T-helper 2 cell treated with Interferon-gamma antibody and Interleukin-4, amounts not matched to agents 5 μg/mL and 100 μg/mL, for 36 hours (primary cell): ENCODE data around the gene COL4A4.

Experiments
- DNase-seq: peaks from one replicate; pipeline ENCODE4 v3.0.0; 2021; ENCODE audit warnings: low spot score
- H3K27ac Mint-ChIP-seq: one replicate; pipeline ENCODE4 v1.8.0; 2021; ENCODE audit warnings: mild to moderate bottlenecking, mixed read lengths
- H3K27me3 Mint-ChIP-seq: one replicate; pipeline ENCODE4 v1.8.0; 2021; ENCODE audit warnings: low read depth, mixed read lengths
- H3K36me3 Mint-ChIP-seq: one replicate; pipeline ENCODE4 v1.8.0; 2021; ENCODE audit warnings: low read depth, mixed read lengths
- H3K4me1 Mint-ChIP-seq: one replicate; pipeline ENCODE4 v1.8.0; 2021; ENCODE audit warnings: low read depth, mixed read lengths
- H3K4me3 Mint-ChIP-seq: one replicate; pipeline ENCODE4 v1.8.0; 2022; ENCODE audit warnings: mild to moderate bottlenecking, moderate library complexity, mixed read lengths
- H3K9me3 Mint-ChIP-seq: one replicate; pipeline ENCODE4 v1.8.0; 2021; ENCODE audit warnings: mixed read lengths

Gene COL4A4

DNA sequence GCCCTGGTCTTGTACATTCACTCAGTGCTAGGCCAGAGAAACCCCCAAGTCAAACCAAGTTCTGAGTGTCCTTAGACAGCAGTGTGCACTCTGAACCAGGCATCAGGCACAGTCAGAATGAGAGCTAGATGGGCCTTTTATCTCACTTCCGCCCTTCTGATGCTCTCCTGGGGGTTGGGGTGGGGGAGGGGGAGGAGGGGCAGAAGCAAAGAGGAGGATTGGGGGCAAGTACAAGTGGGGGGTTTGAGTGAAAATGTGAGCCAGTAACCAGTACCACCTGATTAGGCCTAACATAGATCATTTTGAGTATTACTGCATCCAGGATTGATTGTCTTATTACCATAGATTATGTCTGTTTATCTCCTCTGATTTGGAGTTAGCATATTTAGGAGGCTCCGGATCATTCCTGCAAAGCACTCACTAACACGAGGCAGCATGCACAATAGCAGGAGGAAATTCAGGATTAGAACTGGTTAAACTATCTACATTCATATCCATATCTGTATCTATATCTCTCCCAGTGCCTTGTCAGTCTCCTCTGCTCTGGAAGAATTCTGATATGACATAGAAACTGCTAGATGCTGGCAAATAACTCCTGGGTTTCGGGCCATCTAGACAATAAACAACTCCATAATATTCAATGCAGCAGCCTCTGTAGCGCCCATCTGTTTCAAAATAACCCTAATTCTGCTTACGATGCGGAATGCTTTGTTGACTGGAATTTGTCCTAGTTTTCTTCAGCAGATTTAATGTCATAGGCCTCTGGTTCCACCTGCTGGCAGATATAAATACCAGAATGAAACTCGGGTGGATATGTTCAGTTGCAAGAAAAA lies 179.0 kb downstream of the COL4A4 start:
- DNase-seq = peak; percentile 35
- Mint-ChIP-seq H3K4me1 (peaks cover 28% of the 10 kb centered on the region), H3K4me3 (no peak overlapping the region), H3K36me3 (no peaks in the 10 kb centered on the region), H3K27ac (no peak overlapping the region), H3K9me3 (no peaks in the 10 kb centered on the region), H3K27me3 (no peaks in the 10 kb centered on the region)

DNA sequence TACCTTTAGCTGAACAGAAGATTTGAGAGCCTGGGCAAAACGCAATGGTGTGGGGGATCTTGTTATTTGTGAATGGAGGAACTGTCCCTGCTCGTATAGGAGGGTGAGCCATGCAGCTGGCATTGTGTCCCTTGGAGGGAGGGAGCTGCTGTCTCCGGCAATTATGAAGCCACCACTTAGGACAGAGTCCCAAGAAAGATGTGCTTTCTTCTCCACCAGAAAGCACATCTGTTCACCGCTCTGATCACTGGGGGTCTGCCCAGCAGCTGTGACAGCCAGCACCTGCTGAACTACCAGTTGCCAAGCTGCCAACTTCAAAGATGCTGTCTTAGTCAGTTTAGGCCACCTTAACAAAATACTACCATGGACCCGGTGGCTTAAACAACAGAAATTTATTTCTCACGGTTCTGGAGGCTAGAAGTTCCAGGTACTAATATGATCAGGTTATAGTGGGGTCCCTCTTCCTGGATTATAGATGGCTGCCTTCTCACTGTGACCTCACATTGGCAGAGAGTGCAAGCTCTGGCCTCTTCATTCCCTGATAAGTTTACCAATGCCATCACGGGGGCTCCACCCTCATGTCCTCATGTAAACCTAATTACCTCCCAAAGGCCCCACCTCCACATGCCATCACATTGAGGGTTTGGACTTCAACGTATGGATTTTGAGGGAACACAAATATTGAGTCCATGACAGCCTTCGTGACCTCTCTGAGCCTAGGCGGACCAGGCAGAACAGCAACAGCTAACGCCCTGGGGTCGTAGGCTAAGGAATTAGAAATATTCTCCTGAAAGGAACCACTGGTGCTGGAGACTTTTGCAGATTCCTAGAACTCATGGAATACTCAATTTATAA lies 179.9 kb downstream of the COL4A4 start:
- H3K4me1 Mint-ChIP-seq = peaks cover 28% of the 10 kb centered on the region

DNA sequence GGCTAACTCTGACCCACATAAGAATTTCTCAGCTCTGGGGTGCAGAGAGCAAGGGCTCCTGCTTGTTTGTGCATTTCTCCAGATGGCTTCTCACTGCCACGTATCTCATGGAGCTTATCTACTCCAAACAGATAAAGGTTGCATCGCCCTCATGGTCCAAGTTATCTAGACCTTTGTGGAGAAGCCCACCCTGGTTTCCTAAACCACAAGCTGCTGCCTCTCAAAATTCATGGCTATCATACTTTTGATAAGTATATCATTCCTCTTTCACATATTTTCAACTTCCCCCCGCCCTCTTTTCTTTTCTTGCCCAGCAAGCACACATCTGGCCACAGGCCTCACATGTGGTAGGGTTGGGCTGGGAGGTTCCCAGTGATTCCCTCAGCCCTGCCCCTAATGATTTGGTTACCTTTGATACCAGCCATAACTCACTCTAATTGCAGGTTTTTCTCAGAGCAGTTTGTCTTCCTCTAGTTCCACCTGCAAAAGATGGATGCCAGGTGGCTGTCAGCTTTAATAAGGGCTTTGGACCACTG lies 182.1 kb downstream of the COL4A4 start:
- no peaks in the 10 kb centered on the region for H3K9me3 Mint-ChIP-seq
- peaks cover 46% of the 10 kb centered on the region for H3K4me1 Mint-ChIP-seq
- DNase-seq = no peak
- no peaks in the 10 kb centered on the region for H3K36me3 Mint-ChIP-seq
- no peak overlapping the region for H3K27ac Mint-ChIP-seq
- H3K4me3 Mint-ChIP-seq = no peak overlapping the region
- H3K27me3 Mint-ChIP-seq = no peaks in the 10 kb centered on the region

More for the DNA sequence above, 179.9 kb downstream of the COL4A4 start:
- Mint-ChIP-seq H3K36me3 (no peaks in the 10 kb centered on the region), H3K9me3 (no peaks in the 10 kb centered on the region), H3K27me3 (no peaks in the 10 kb centered on the region), H3K4me3 (no peak overlapping the region), H3K27ac (peak overlapping the region; percentile 49)
- no peak for DNase-seq

DNA sequence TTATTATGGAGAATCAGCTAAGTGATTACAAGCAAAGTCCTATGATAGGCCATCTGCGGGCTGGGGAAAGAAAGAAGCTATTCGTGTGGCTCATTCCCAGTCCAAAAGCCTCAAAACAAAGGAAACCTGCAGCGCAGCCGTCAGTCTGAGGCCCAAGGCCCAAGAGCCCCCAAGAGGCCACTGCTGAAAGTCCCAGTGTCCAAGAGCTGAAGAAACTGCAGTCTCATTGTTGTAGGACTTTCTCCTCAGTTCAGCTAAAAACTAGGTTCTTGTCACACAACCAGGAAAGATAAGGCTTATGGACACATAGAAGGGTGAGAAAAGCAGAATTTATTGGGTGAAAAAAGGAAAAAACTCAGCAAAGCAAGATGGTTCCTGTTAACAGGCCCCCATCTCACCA lies 185.0 kb downstream of the COL4A4 start:
- no peak overlapping the region for H3K4me3 Mint-ChIP-seq
- no peak for DNase-seq
- H3K36me3 Mint-ChIP-seq = no peaks in the 10 kb centered on the region
- no peaks in the 10 kb centered on the region for H3K9me3 Mint-ChIP-seq
- no peaks in the 10 kb centered on the region for H3K27me3 Mint-ChIP-seq
- peaks cover 35% of the 10 kb centered on the region for H3K4me1 Mint-ChIP-seq
- no peak overlapping the region for H3K27ac Mint-ChIP-seq

DNA sequence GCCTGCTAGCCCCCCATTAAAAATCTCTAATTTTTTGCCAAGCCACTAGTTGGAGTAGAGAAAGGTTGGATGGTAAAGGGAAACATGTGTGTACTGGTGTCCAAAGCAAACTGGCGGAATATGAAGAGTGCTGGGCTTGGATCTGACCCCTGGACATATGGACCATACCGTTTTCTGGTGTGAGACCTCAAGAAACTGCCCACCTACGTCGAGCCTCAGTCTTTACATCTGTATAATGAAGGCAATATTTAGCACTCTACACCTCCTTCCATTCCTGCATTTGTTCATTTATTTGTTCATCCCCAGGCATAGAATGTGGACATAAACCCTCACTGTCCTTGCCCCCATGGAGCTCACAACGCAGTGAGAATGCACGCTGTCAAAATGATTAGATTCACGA lies 185.7 kb downstream of the COL4A4 start:
- DNase-seq = no peak
- Mint-ChIP-seq H3K4me1 (peaks cover 29% of the 10 kb centered on the region), H3K36me3 (peaks cover 2% of the 10 kb centered on the region), H3K4me3 (no peak overlapping the region), H3K27ac (no peak overlapping the region), H3K27me3 (no peaks in the 10 kb centered on the region), H3K9me3 (no peaks in the 10 kb centered on the region)

DNA sequence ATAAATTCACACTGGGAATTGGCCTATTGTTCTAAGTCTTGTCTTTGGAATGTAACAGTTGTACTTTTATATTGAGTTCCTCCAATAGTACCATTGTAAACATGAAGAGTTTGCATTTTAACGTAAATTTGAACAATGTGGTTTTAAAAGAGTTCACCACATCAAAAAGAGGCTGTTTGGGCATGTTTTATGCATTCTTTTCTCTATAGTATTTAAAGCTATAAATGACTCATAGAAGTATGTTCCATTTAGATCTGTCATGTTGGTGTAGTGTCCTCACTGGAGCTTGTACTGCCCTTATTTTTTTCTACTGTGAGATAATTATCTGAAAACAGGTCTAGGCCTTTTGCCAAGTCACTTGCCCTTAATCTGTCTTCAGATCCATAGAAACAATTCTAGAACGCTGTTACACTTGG lies 186.2 kb downstream of the COL4A4 start:
- H3K27me3 Mint-ChIP-seq = no peaks in the 10 kb centered on the region
- H3K36me3 Mint-ChIP-seq = peaks cover 3% of the 10 kb centered on the region
- no peaks in the 10 kb centered on the region for H3K9me3 Mint-ChIP-seq
- DNase-seq = no peak
- H3K27ac Mint-ChIP-seq = peak overlapping the region; percentile 8
- no peak overlapping the region for H3K4me3 Mint-ChIP-seq
- H3K4me1 Mint-ChIP-seq = peaks cover 29% of the 10 kb centered on the region

GRCh38 chr2:226973816-226974215 lies 190.2 kb downstream of the COL4A4 start:
- Mint-ChIP-seq H3K36me3 (peaks cover 4% of the 10 kb centered on the region), H3K4me1 (peaks cover 39% of the 10 kb centered on the region), H3K27ac (no peak overlapping the region), H3K9me3 (no peaks in the 10 kb centered on the region), H3K4me3 (no peak overlapping the region), H3K27me3 (no peaks in the 10 kb centered on the region)
- no peak for DNase-seq

- peaks cover 22% of the 10 kb centered on the region for H3K4me1 Mint-ChIP-seq
- H3K27me3 Mint-ChIP-seq = no peaks in the 10 kb centered on the region
- DNase-seq = no peak
- H3K36me3 Mint-ChIP-seq = peaks cover 4% of the 10 kb centered on the region
- peak overlapping the region; percentile 75 for H3K27ac Mint-ChIP-seq
- H3K9me3 Mint-ChIP-seq = no peaks in the 10 kb centered on the region
- peak overlapping the region; percentile 59 for H3K4me3 Mint-ChIP-seq
Observed at GRCh38 chr2:226971770-226972169, 192.2 kb downstream of the COL4A4 start.

DNA sequence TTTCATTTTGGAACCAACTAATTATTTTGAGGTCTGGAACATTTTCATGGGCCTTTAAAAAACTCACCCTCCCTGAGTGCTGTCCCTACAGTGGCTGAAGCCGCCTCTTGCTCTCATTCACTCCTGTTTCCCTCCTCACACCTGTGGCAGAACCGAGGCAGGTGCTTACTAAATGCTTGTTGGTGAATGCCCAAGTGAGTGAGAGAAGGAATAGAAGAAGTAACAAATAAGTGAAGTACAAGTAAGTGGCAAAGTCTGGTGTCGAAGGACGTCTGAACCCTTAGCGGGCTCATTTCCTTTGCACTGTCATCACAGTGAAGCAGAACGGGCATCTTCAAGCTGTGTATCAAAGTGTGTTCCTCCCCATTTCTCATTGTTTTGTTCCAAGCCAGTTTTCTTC lies 192.9 kb downstream of the COL4A4 start:
- Mint-ChIP-seq H3K9me3 (no peaks in the 10 kb centered on the region), H3K27me3 (no peaks in the 10 kb centered on the region), H3K27ac (peak overlapping the region; percentile 66), H3K4me3 (peak overlapping the region; percentile 59), H3K4me1 (peaks cover 20% of the 10 kb centered on the region), H3K36me3 (peaks cover 6% of the 10 kb centered on the region)
- DNase-seq = no peak

GRCh38 chr2:226970362-226970761 lies 193.6 kb downstream of the COL4A4 start:
- peaks cover 6% of the 10 kb centered on the region for H3K36me3 Mint-ChIP-seq
- H3K9me3 Mint-ChIP-seq = no peaks in the 10 kb centered on the region
- H3K27ac Mint-ChIP-seq = no peak overlapping the region
- no peak for DNase-seq
- H3K27me3 Mint-ChIP-seq = no peaks in the 10 kb centered on the region
- H3K4me3 Mint-ChIP-seq = peak overlapping the region; percentile 50
- H3K4me1 Mint-ChIP-seq = peaks cover 20% of the 10 kb centered on the region

GRCh38 chr2:226969417-226970080 lies 194.5 kb downstream of the COL4A4 start:
- H3K36me3 Mint-ChIP-seq = peaks cover 6% of the 10 kb centered on the region
- DNase-seq = no peak
- H3K4me3 Mint-ChIP-seq = no peak overlapping the region
- H3K4me1 Mint-ChIP-seq = peaks cover 20% of the 10 kb centered on the region
- H3K27me3 Mint-ChIP-seq = no peaks in the 10 kb centered on the region
- no peak overlapping the region for H3K27ac Mint-ChIP-seq
- H3K9me3 Mint-ChIP-seq = no peaks in the 10 kb centered on the region

GRCh38 chr2:226965376-226965775 lies 198.6 kb downstream of the COL4A4 start:
- H3K27me3 Mint-ChIP-seq = no peaks in the 10 kb centered on the region

DNA sequence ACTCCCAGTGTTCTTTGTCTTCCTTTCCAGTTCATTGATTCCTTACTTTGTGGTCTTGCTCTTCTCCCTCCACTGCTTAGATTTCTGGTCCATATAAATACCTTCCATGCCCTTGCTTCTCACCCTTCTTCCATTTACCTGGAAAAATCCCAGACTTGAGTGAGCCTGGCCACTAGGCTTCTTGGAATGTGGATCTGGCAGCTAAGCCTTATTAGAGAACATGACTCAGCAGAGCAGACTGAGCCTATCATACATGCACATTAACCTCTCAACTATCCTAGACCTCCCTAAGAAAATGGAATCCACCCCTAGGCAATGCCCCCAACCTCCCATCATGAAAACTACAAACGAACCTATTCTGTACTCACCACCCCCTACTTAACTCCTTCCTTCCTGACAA lies 200.5 kb downstream of the COL4A4 start:
- no peaks in the 10 kb centered on the region for H3K4me1 Mint-ChIP-seq

More at GRCh38 chr2:226965376-226965775, 198.6 kb downstream of the COL4A4 start:
- no peak for DNase-seq
- peaks cover 2% of the 10 kb centered on the region for H3K36me3 Mint-ChIP-seq
- no peak overlapping the region for H3K27ac Mint-ChIP-seq
- H3K4me1 Mint-ChIP-seq = peaks cover 7% of the 10 kb centered on the region
- H3K9me3 Mint-ChIP-seq = no peaks in the 10 kb centered on the region
- H3K4me3 Mint-ChIP-seq = no peak overlapping the region

More for the DNA sequence above, 200.5 kb downstream of the COL4A4 start:
- Mint-ChIP-seq H3K27me3 (no peaks in the 10 kb centered on the region), H3K4me3 (no peak overlapping the region), H3K27ac (no peak overlapping the region), H3K9me3 (peaks cover 4% of the 10 kb centered on the region), H3K36me3 (peaks cover 3% of the 10 kb centered on the region)
- DNase-seq = no peak
